AML-193 (cell line): Measurements from ENCODE around the gene CFAP161.

Source experiments
- DNase-seq, 2 experiments: peaks; one replicate each; lab custom pipeline; 2025; lab: John Stamatoyannopoulos, UW

The CFAP161 gene

GRCh38 chr15:81183439-81183775 is 49.3 kb downstream of the CFAP161 start:
- DNase-seq = peak in 1 of 2 experiments; percentile 7

- DNase-seq = no peak
Measured at GRCh38 chr15:81184188-81184587, 50.1 kb downstream of the CFAP161 start.

GRCh38 chr15:81185631-81186295 is 51.7 kb downstream of the CFAP161 start:
- no peak for DNase-seq

GRCh38 chr15:81188354-81188753 is 54.3 kb downstream of the CFAP161 start:
- no peak for DNase-seq

- no peak for DNase-seq
Measured at GRCh38 chr15:81189583-81190283, 55.7 kb downstream of the CFAP161 start.

GRCh38 chr15:81190922-81191507 is 56.9 kb downstream of the CFAP161 start:
- DNase-seq = no peak

GRCh38 chr15:81191701-81192100 is 57.6 kb downstream of the CFAP161 start:
- DNase-seq = no peak

GRCh38 chr15:81194723-81195122 is 60.7 kb downstream of the CFAP161 start:
- DNase-seq = no peak

- no peak for DNase-seq
Measured at GRCh38 chr15:81195339-81195864, 61.3 kb downstream of the CFAP161 start.

- no peak for DNase-seq
Measured at GRCh38 chr15:81196576-81197254, 62.6 kb downstream of the CFAP161 start, which contains the start of gene IL16. IL16 (plus strand) TSS chr15:81196879; CDS start chr15:81225400, 28,521 bp downstream.

- no peak for DNase-seq
Measured at GRCh38 chr15:81197255-81197630, 63.2 kb downstream of the CFAP161 start.

GRCh38 chr15:81197688-81198281 is 63.7 kb downstream of the CFAP161 start:
- no peak for DNase-seq
